HEK293 (cell line): ENCODE measurements around the gene LCN1.

Experiments
- GLI2 ChIP-seq: fragments of 450-650 bp; formaldehyde crosslinking; IDR thresholded peaks from 2 replicates; pipeline ENCODE4; 2017; ENCODE audit warnings: missing biosample characterization, missing genetic modification characterization, low read depth, borderline replicate concordance
- ZFP41 ChIP-seq: fragments of 450-650 bp; formaldehyde crosslinking; IDR thresholded peaks from 2 replicates; pipeline ENCODE4 v1.5.1; 2016; ENCODE audit warnings: missing biosample characterization, missing genetic modification characterization, borderline replicate concordance
- ZNF302 ChIP-seq: fragments of 450-650 bp; formaldehyde crosslinking; IDR thresholded peaks from 2 replicates; pipeline ENCODE4 v1.5.1; 2016; ENCODE audit warnings: missing biosample characterization, missing genetic modification characterization, low read depth
- ZNF354C ChIP-seq: fragments of 450-650 bp; formaldehyde crosslinking; IDR thresholded peaks from 2 replicates; pipeline ENCODE4 v1.5.1; 2016; ENCODE audit warnings: missing biosample characterization, missing genetic modification characterization, low read depth, borderline replicate concordance
- ZNF423 ChIP-seq: fragments of 450-650 bp; formaldehyde crosslinking; IDR thresholded peaks from 2 replicates; pipeline ENCODE4 v1.5.1; 2016; ENCODE audit warnings: missing biosample characterization, missing genetic modification characterization
- TF ChIP-seq, protein P1 (sequence below): fragments of 450-650 bp; formaldehyde crosslinking; IDR thresholded peaks from 2 replicates; pipeline ENCODE4 v1.5.1; 2016; ENCODE audit warnings: missing biosample characterization, missing genetic modification characterization
- TF ChIP-seq, protein P2 (sequence below): fragments of 450-650 bp; formaldehyde crosslinking; IDR thresholded peaks from 2 replicates; pipeline ENCODE4 v1.5.1; 2016; ENCODE audit warnings: missing biosample characterization, missing genetic modification characterization

DNA sequence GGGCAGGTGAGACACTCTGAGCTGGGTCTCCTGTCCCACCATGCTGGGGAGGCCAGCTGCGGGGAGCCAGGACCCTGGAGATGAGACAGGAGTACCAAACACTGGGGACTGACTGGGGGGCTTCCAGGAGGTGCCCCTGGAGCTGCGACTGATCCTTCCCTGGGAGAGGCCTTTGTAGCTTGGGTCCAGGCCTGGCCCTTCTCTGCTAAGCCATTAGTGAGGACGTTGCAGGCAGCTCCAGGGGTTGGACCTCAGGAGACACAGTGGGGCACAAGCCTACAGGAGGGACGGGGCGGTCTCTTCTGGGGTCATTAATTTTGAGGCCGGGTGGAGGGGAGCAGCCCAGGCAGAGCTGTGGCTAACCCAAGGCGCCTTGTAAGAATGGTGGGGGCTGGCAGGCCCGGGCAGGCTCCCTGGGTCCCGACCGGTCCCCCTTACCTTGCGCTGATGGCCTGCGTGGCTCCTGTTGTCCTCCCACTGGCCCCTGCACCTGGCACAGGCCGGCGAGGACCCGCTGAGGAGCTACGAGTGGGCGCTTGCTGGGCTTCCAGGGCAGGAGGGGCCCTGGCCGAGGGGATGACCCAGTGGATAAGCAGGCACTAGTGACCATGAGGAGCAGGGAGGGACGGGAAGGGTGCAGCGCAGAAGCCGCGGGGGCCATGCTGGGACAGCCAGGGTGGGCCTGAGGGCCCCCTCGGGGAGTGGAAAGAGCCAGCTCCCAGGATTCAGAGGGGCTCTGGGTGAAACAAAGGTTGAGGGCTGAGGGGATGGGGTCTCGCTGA lies 15.6 kb upstream of the LCN1 start:
- TF ChIP-seq, protein P1, sequence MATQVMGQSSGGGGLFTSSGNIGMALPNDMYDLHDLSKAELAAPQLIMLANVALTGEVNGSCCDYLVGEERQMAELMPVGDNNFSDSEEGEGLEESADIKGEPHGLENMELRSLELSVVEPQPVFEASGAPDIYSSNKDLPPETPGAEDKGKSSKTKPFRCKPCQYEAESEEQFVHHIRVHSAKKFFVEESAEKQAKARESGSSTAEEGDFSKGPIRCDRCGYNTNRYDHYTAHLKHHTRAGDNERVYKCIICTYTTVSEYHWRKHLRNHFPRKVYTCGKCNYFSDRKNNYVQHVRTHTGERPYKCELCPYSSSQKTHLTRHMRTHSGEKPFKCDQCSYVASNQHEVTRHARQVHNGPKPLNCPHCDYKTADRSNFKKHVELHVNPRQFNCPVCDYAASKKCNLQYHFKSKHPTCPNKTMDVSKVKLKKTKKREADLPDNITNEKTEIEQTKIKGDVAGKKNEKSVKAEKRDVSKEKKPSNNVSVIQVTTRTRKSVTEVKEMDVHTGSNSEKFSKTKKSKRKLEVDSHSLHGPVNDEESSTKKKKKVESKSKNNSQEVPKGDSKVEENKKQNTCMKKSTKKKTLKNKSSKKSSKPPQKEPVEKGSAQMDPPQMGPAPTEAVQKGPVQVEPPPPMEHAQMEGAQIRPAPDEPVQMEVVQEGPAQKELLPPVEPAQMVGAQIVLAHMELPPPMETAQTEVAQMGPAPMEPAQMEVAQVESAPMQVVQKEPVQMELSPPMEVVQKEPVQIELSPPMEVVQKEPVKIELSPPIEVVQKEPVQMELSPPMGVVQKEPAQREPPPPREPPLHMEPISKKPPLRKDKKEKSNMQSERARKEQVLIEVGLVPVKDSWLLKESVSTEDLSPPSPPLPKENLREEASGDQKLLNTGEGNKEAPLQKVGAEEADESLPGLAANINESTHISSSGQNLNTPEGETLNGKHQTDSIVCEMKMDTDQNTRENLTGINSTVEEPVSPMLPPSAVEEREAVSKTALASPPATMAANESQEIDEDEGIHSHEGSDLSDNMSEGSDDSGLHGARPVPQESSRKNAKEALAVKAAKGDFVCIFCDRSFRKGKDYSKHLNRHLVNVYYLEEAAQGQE (tag by site-specific recombination): no peak
- TF ChIP-seq ZNF354C (tag by site-specific recombination) (no peak), ZFP41 (tag by site-specific recombination) (no peak), GLI2 (tag by site-specific recombination) (no peak), ZNF423 (tag by site-specific recombination) (no peak), ZNF302 (tag by site-specific recombination) (no peak)
- TF ChIP-seq, protein P2, sequence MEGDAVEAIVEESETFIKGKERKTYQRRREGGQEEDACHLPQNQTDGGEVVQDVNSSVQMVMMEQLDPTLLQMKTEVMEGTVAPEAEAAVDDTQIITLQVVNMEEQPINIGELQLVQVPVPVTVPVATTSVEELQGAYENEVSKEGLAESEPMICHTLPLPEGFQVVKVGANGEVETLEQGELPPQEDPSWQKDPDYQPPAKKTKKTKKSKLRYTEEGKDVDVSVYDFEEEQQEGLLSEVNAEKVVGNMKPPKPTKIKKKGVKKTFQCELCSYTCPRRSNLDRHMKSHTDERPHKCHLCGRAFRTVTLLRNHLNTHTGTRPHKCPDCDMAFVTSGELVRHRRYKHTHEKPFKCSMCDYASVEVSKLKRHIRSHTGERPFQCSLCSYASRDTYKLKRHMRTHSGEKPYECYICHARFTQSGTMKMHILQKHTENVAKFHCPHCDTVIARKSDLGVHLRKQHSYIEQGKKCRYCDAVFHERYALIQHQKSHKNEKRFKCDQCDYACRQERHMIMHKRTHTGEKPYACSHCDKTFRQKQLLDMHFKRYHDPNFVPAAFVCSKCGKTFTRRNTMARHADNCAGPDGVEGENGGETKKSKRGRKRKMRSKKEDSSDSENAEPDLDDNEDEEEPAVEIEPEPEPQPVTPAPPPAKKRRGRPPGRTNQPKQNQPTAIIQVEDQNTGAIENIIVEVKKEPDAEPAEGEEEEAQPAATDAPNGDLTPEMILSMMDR (tag by site-specific recombination): no peak
